Measurements from ENCODE around the gene CDC42EP4. TPM values are rescaled to one million over a fixed set of nuclear protein-coding genes. Genes with fewer than 3 reads are reported as not detected.

Gene CDC42EP4
- polyA plus RNA-seq, 1 donor from 2014 or later: 19.4 TPM

DNA sequence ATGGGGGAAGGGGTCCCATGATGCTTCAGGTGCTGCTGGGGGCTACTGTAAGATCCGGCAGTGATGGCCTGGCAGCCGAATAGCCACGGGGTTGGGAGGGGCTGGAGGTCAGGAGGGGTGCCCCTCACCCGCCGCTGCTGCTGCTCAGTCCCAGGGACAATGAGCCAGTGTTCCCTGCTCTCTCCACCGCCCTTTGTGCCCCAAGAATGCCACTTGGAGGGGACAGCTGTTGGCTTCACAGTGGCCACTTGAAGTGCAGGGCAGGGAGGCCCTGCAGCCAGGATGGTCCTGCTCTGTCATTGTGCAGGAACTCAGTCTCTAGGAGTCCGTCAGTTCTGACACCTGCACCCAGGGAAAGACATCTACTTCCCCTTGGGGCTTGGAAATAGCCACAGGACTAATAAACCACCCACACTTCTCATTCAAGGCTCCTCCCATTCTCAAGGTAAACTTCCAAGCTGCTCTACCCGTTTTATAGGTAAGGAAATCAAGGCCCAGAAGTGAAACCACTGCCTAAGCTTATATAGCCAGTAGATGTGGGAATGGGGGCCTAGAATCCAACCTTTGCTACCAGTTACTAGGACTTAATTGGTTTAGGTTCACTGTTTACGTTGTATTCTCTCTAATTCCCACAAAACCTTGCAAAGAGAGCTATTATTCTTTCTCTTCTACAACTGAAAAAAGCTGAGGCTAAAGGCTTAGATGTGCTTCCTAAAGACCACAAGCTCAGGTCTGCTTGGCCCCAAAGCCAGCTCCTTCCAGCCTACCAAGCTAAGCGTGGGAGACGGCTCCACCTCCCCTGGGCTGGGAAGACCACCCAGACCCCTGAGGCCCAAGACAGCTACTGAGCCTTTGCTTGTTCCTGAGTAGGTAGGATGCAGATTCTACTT lies 43.9 kb downstream of the CDC42EP4 start:
- no peak overlapping the region for H3K4me3 ChIP-seq (ENCODE audit: low read length)
- H3K4me2 ChIP-seq (ENCODE audit: low read length): no peak overlapping the region
- H3K9ac ChIP-seq (ENCODE audit: low read length): no peak overlapping the region
- no peak overlapping the region for H3K27ac ChIP-seq (ENCODE audit: low read length)
- no peaks in the 10 kb centered on the region for H3K36me3 ChIP-seq (ENCODE audit: insufficient read depth, low read length)
- no peaks in the 10 kb centered on the region for H3F3A ChIP-seq (ENCODE audit: insufficient read depth, low read length, poor library complexity, severe bottlenecking)
- H3K9me3 ChIP-seq (ENCODE audit: low read length): no peaks in the 10 kb centered on the region
- H3K9me2 ChIP-seq (ENCODE audit: insufficient read depth, low read length): no peaks in the 10 kb centered on the region
- no peak overlapping the region for H2AFZ ChIP-seq (ENCODE audit: low read depth, low read length)
- TF ChIP-seq, protein P1, sequence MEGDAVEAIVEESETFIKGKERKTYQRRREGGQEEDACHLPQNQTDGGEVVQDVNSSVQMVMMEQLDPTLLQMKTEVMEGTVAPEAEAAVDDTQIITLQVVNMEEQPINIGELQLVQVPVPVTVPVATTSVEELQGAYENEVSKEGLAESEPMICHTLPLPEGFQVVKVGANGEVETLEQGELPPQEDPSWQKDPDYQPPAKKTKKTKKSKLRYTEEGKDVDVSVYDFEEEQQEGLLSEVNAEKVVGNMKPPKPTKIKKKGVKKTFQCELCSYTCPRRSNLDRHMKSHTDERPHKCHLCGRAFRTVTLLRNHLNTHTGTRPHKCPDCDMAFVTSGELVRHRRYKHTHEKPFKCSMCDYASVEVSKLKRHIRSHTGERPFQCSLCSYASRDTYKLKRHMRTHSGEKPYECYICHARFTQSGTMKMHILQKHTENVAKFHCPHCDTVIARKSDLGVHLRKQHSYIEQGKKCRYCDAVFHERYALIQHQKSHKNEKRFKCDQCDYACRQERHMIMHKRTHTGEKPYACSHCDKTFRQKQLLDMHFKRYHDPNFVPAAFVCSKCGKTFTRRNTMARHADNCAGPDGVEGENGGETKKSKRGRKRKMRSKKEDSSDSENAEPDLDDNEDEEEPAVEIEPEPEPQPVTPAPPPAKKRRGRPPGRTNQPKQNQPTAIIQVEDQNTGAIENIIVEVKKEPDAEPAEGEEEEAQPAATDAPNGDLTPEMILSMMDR (IDR thresholded peaks at IDR 0.05; ENCODE audit: poor library complexity, severe bottlenecking): no peak
- TF ChIP-seq TAF1 (IDR thresholded peaks at IDR 0.05; ENCODE audit: low read depth): no peak
- no peak for TF ChIP-seq POLR2AphosphoS5 (IDR thresholded peaks at IDR 0.05)
- TF ChIP-seq EZH2 (IDR thresholded peaks at IDR 0.05; ENCODE audit: borderline replicate concordance, insufficient read depth, low read length, poor library complexity, severe bottlenecking): no peak
- TF ChIP-seq, protein P2, sequence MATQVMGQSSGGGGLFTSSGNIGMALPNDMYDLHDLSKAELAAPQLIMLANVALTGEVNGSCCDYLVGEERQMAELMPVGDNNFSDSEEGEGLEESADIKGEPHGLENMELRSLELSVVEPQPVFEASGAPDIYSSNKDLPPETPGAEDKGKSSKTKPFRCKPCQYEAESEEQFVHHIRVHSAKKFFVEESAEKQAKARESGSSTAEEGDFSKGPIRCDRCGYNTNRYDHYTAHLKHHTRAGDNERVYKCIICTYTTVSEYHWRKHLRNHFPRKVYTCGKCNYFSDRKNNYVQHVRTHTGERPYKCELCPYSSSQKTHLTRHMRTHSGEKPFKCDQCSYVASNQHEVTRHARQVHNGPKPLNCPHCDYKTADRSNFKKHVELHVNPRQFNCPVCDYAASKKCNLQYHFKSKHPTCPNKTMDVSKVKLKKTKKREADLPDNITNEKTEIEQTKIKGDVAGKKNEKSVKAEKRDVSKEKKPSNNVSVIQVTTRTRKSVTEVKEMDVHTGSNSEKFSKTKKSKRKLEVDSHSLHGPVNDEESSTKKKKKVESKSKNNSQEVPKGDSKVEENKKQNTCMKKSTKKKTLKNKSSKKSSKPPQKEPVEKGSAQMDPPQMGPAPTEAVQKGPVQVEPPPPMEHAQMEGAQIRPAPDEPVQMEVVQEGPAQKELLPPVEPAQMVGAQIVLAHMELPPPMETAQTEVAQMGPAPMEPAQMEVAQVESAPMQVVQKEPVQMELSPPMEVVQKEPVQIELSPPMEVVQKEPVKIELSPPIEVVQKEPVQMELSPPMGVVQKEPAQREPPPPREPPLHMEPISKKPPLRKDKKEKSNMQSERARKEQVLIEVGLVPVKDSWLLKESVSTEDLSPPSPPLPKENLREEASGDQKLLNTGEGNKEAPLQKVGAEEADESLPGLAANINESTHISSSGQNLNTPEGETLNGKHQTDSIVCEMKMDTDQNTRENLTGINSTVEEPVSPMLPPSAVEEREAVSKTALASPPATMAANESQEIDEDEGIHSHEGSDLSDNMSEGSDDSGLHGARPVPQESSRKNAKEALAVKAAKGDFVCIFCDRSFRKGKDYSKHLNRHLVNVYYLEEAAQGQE (IDR thresholded peaks at IDR 0.05; ENCODE audit: borderline replicate concordance): no peak
- no peak for TF ChIP-seq SMC3 (conservative IDR thresholded peaks at IDR 0.05; ENCODE audit: poor library complexity)
- TF ChIP-seq MXI1 (conservative IDR thresholded peaks at IDR 0.05; ENCODE audit: poor library complexity, severe bottlenecking): no peak
- no peak for TF ChIP-seq RAD21 (conservative IDR thresholded peaks at IDR 0.05)
- TF ChIP-seq EP300 (conservative IDR thresholded peaks at IDR 0.05; ENCODE audit: poor library complexity, severe bottlenecking): no peak
- no peaks in the 10 kb centered on the region for H4K20me1 ChIP-seq (ENCODE audit: insufficient read depth)
- no peaks in the 10 kb centered on the region for H3K27me3 ChIP-seq (ENCODE audit: insufficient read depth, low read depth, low read length)
- H3K79me2 ChIP-seq (replicated peaks; ENCODE audit: insufficient read depth, low read length): no peaks in the 10 kb centered on the region

DNA sequence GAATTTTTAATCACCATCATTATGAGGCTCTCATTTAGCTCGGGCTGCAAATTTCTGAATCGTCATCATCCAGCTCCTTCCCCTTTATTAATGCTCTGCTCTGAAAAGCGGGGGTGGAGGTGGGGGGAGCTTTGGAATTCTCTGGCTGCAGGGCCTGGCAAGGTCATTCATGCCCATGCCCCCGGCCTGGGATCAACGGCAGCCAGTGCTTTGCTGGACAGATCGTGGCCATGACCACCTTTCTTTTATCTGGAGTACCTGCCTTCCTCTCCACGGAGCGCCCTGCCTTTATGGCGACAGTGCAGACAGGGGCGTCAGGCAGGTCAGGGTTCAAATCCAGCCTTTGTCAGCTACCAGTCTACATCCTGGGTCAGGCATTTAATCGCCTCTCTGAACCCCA lies 45.0 kb downstream of the CDC42EP4 start:
- Histone ChIP-seq H3K4me2 (ENCODE audit: low read length) (no peak overlapping the region), H3F3A (ENCODE audit: insufficient read depth, low read length, poor library complexity, severe bottlenecking) (no peaks in the 10 kb centered on the region), H3K4me3 (ENCODE audit: low read length) (no peak overlapping the region), H3K27ac (ENCODE audit: low read length) (no peak overlapping the region), H3K9ac (ENCODE audit: low read length) (no peak overlapping the region), H3K9me2 (ENCODE audit: insufficient read depth, low read length) (no peaks in the 10 kb centered on the region), H3K79me2 (replicated peaks; ENCODE audit: insufficient read depth, low read length) (no peaks in the 10 kb centered on the region), H3K9me3 (ENCODE audit: low read length) (no peaks in the 10 kb centered on the region), H3K27me3 (ENCODE audit: insufficient read depth, low read depth, low read length) (no peaks in the 10 kb centered on the region), H3K36me3 (ENCODE audit: insufficient read depth, low read length) (no peaks in the 10 kb centered on the region), H2AFZ (ENCODE audit: low read depth, low read length) (no peak overlapping the region), H4K20me1 (ENCODE audit: insufficient read depth) (no peaks in the 10 kb centered on the region)
- TF ChIP-seq, protein P2 (IDR thresholded peaks at IDR 0.05; ENCODE audit: borderline replicate concordance): no peak
- no peak for TF ChIP-seq MXI1 (conservative IDR thresholded peaks at IDR 0.05; ENCODE audit: poor library complexity, severe bottlenecking)
- TF ChIP-seq, protein P1 (IDR thresholded peaks at IDR 0.05; ENCODE audit: poor library complexity, severe bottlenecking): no peak
- TF ChIP-seq RAD21 (conservative IDR thresholded peaks at IDR 0.05): no peak
- TF ChIP-seq TAF1 (IDR thresholded peaks at IDR 0.05; ENCODE audit: low read depth): no peak
- TF ChIP-seq EP300 (conservative IDR thresholded peaks at IDR 0.05; ENCODE audit: poor library complexity, severe bottlenecking): no peak
- no peak for TF ChIP-seq SMC3 (conservative IDR thresholded peaks at IDR 0.05; ENCODE audit: poor library complexity)
- TF ChIP-seq POLR2AphosphoS5 (IDR thresholded peaks at IDR 0.05): no peak

Data from neural cell (in vitro differentiated cells).